ENCODE data around the gene CALHM3. TPM values are rescaled to one million over a fixed set of nuclear protein-coding genes. Genes with fewer than 3 reads are reported as not detected.

CALHM3 gene
- polyA plus RNA-seq, 1 donor (not counting 4 experiments of a cell fraction or from before 2014, with no cell fraction given): not detected

DNA sequence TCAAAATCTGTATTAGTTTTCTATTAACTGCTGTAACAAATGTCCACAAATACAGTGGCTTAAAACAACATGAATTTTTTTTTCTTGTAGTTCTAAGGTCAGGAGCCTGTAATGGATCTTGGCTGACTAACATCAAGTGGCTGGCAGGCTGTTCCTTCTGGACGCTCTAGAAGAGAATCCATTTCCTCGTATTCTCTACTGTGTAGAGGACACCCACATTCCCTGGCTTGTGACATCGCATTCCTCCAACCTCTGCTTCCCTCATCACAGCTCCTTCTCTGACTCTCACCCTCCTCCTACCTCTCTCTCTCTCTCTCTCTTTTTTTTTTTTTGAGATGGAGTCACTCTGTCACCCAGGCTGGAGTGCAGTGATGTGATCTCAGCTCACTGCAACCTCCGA is 15.5 kb downstream of the CALHM3 start:
- no peak for TF ChIP-seq EZH2 (IDR thresholded peaks at IDR 0.05; ENCODE audit: low read length)
- no peak for TF ChIP-seq CTCF (optimal IDR thresholded peaks at IDR 0.05 in 1 of 3, IDR thresholded peaks at IDR 0.05 in 1 of 3, conservative IDR thresholded peaks at IDR 0.05 in 1 of 3; ENCODE audit: extremely low read depth in 1 of 3, insufficient read depth in 2 of 3, low read length in 3 of 3)
- no peaks in the 10 kb centered on the region for H4K20me1 ChIP-seq (ENCODE audit: control insufficient read depth, extremely low read depth, insufficient read depth, low read length)
- H3K4me2 ChIP-seq (ENCODE audit: control insufficient read depth, extremely low read depth, insufficient read depth, low read depth, low read length): no peak overlapping the region
- DNase-seq (ENCODE audit: low read depth, low spot score) (no peak), FAIRE-seq (no peak)
- no peak overlapping the region for H3K27ac ChIP-seq (ENCODE audit: control insufficient read depth, insufficient read depth, low read length)
- no peaks in the 10 kb centered on the region for H3K9me1 ChIP-seq (ENCODE audit: control insufficient read depth, extremely low read depth, insufficient read depth, low read length)
- H3K36me3 ChIP-seq (ENCODE audit: control insufficient read depth in 2 of 2, extremely low read depth in 1 of 2, insufficient read depth in 2 of 2, low read length in 2 of 2): no peaks in the 10 kb centered on the region
- no peak overlapping the region for H3K4me3 ChIP-seq (ENCODE audit: control insufficient read depth in 2 of 3, extremely low read depth in 1 of 3, insufficient read depth in 2 of 3, low read depth in 1 of 3, low read length in 3 of 3)
- H3K9me3 ChIP-seq (ENCODE audit: control insufficient read depth, low read depth, low read length): no peaks in the 10 kb centered on the region
- dilution Hi-C loops (cut with MboI; ENCODE audit: extremely low pct_ligation_motif_present, low sequenced_read_pairs): no loop called here
- H3K9ac ChIP-seq (ENCODE audit: control insufficient read depth, extremely low read depth, insufficient read depth, low read length): no peak overlapping the region
- no peaks in the 10 kb centered on the region for H3K79me2 ChIP-seq (ENCODE audit: control insufficient read depth, insufficient read depth, low read length)
- H2AFZ ChIP-seq (ENCODE audit: control insufficient read depth, low read length): no peak overlapping the region
- H3K4me1 ChIP-seq (ENCODE audit: control insufficient read depth, extremely low read depth, insufficient read depth, low read length): no peaks in the 10 kb centered on the region
- H3K27me3 ChIP-seq (ENCODE audit: control insufficient read depth, extremely low read depth, insufficient read depth, low read length): peaks cover 9% of the 10 kb centered on the region

DNA sequence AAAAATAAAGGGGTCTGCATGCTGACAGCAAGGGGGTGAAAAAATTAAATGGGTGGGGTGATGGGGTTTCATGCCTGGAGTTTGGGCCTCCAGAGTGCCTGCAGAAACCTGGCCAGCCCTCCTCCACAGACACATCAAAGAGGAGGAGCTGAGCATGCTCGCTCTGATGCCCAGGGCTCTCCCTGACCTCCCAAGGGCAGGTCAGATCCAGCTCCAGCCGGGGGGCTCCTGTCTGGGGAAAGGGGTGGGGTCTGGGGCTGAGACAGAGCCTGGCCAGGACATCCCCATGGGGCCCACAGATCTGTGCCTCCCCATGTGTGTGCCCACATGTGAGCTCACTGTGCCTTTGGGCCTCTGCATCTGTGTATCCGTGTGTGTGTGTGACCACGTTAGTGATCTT is 19.4 kb downstream of the CALHM3 start:
- Histone ChIP-seq H3K36me3 (ENCODE audit: control insufficient read depth in 2 of 2, extremely low read depth in 1 of 2, insufficient read depth in 2 of 2, low read length in 2 of 2) (no peaks in the 10 kb centered on the region), H4K20me1 (ENCODE audit: control insufficient read depth, extremely low read depth, insufficient read depth, low read length) (no peaks in the 10 kb centered on the region), H3K4me3 (ENCODE audit: control insufficient read depth in 2 of 3, extremely low read depth in 1 of 3, insufficient read depth in 2 of 3, low read depth in 1 of 3, low read length in 3 of 3) (no peak overlapping the region), H3K9me1 (ENCODE audit: control insufficient read depth, extremely low read depth, insufficient read depth, low read length) (no peaks in the 10 kb centered on the region), H3K9me3 (ENCODE audit: control insufficient read depth, low read depth, low read length) (no peaks in the 10 kb centered on the region), H3K79me2 (ENCODE audit: control insufficient read depth, insufficient read depth, low read length) (no peaks in the 10 kb centered on the region), H2AFZ (ENCODE audit: control insufficient read depth, low read length) (no peak overlapping the region), H3K4me1 (ENCODE audit: control insufficient read depth, extremely low read depth, insufficient read depth, low read length) (no peaks in the 10 kb centered on the region), H3K27me3 (ENCODE audit: control insufficient read depth, extremely low read depth, insufficient read depth, low read length) (peaks cover 5% of the 10 kb centered on the region), H3K27ac (ENCODE audit: control insufficient read depth, insufficient read depth, low read length) (no peak overlapping the region), H3K9ac (ENCODE audit: control insufficient read depth, extremely low read depth, insufficient read depth, low read length) (no peak overlapping the region), H3K4me2 (ENCODE audit: control insufficient read depth, extremely low read depth, insufficient read depth, low read depth, low read length) (no peak overlapping the region)
- dilution Hi-C loops (cut with MboI; ENCODE audit: extremely low pct_ligation_motif_present, low sequenced_read_pairs): no loop called here
- FAIRE-seq: no peak
- DNase-seq (ENCODE audit: low read depth, low spot score): no peak
- no peak for TF ChIP-seq EZH2 (IDR thresholded peaks at IDR 0.05; ENCODE audit: low read length)
- no peak for TF ChIP-seq CTCF (optimal IDR thresholded peaks at IDR 0.05 in 1 of 3, IDR thresholded peaks at IDR 0.05 in 1 of 3, conservative IDR thresholded peaks at IDR 0.05 in 1 of 3; ENCODE audit: extremely low read depth in 1 of 3, insufficient read depth in 2 of 3, low read length in 3 of 3)
